ENCODE measurements around the gene FADS2.

FADS2 gene

DNA sequence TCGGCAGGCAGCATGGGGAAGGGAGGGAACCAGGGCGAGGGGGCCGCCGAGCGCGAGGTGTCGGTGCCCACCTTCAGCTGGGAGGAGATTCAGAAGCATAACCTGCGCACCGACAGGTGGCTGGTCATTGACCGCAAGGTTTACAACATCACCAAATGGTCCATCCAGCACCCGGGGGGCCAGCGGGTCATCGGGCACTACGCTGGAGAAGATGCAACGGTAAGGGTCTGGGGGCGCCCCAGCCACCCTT is 204 bp downstream of the FADS2 start:
- no peak for DNase-seq

DNA sequence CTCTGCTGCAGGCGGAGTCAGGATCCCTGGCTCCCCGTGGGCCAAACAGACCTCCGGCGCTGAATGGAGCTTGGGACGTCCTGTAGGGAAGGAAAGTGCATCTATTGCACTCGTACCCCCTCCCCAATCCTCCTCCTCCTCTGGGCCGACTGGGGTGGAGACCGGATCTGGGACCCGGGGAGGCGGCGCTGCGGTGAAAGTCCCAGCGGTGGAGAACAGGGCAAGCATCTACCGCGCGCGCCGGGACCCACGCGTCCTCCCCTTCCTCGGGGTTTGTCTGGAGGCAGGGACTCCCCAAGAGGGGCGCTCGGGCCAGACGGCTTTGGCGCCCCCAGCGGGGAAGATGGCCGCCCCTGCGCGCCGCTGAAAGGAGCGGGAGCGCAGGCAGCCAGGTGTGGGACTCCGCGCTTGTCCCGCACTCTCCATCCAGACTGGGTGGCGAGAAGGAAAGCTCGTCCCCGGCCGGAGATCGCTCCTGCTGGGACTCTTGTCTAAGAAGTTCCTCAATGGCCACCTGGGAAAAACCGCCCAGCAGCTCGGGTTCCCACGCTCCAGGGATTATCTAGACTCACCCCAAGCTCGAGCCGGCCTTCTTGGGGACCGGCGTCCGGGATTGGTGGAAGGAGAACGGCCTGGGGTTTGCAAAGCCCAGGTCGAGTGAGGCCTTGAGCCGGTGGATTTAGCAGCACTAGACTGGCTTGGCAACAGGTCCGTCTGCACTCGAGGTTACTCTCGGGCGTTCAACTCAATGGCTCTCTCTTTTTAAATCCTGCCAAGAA is 718 bp downstream of the FADS2 start:
- DNase-seq, result no peak

DNA sequence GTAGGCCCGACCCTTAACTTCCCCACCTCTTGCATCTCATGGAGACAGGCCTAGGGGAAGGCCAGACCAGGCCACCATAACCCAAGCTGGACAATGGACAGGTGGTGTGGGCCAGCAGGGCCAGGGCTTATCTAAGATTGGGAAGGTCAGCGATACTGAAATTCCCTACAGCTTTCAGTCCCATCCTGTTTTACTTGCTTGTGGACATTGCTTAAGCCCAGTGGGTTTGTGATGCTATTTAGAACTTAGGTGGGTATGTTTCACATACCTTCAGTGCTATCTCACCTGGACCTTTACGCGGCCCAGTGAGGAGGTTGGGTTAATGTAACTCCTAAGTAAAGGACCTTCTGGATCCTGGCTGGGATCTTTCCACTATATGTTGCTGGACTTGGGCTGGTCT is 1.7 kb downstream of the FADS2 start:
- no peak for DNase-seq

DNA sequence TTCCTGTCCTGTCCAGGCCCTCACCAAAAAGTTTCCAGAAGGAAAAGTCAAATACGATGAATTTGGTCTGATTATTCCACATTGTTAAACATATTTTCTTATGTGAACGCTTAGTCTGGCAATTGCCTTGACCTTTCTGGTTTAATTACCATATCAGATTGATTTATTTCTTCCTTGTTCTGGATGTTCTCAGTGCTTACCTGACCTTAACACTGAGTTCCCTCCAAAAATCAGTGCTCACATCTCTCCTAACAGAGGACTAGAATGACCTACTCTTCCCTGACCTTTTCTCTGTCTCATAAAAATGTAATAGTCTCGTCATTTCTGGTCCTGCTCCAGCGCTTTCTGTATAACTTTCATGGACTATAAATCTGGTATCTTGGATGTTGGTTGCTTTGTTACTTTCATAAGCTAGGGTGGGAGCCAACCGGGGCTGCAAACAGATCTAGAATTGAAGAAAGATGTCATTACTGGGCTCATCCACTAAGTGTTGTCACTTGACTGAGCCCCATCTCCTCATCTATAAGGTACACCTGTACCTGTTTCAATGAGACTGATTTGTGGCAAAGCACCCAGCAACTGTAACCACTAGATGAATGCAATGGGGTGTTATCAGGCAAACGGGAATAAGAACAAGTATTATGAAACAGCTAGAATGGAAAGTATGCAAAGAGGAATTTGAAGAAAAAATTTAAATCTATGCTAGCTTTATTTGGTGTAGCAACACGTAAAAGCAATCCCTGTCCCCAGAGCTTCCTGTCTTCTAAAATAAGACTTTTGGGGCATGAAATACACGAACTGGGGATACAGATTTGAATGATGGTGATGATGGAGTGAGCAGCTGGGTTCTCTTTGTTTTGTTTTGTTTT is 2.4 kb downstream of the FADS2 start:
- no peak for DNase-seq

DNA sequence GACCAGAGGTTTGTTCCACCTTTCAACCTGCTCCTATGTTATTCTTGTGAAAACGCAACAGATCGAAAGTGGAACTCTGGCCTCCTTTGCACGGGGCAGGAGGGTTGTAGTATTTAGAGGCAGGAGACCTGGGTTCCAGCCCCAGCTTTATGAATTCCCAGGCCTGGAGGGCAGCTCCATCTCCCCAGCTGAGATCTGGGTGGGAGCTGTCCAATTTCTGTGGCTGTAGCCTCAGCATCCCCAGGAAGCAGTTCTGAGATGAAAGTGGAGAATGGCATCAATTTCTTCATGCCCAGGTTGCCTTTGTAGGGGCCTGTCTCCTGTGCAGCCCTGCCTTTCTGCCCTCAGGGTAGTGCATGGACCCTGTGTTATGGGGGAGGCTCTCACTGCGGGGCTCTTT is 4.1 kb downstream of the FADS2 start:
- DNase-seq, result no peak

GRCh38 chr11:61832754-61833153 is 4.7 kb downstream of the FADS2 start:
- no peak for DNase-seq

- DNase-seq, result no peak
Observed at GRCh38 chr11:61833471-61833870, 5.4 kb downstream of the FADS2 start.

GRCh38 chr11:61833926-61834277 is 5.8 kb downstream of the FADS2 start:
- DNase-seq, result no peak

GRCh38 chr11:61834278-61835048 is 6.4 kb downstream of the FADS2 start:
- no peak for DNase-seq

- no peak for DNase-seq
Observed at GRCh38 chr11:61836193-61836592, 8.1 kb downstream of the FADS2 start.

DNA sequence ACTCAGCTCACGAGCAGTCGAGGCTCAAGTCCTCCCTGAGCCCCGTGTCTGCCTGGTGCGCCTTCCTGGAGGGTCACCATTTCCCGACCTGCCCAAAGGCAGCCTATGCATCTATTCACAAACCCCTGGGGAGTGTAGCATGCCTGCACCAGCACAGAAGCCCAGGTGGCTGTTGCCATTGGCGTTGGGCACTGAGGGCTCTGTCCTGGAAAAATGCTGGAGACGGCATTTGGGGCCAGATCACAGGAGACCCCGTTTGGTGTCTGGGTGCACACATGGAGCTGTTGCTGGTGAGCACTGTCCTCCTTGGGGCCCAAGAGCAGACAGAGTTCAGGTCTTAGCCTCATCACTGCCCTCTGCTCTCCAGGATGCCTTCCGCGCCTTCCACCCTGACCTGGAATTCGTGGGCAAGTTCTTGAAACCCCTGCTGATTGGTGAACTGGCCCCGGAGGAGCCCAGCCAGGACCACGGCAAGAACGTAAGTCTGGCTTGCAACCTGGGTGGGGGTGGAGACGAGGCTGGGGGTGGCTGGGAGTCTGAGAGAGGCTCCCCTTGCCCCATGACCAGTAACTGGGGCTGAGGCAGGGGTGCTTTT is 9.4 kb downstream of the FADS2 start:
- no peak for DNase-seq

DNA sequence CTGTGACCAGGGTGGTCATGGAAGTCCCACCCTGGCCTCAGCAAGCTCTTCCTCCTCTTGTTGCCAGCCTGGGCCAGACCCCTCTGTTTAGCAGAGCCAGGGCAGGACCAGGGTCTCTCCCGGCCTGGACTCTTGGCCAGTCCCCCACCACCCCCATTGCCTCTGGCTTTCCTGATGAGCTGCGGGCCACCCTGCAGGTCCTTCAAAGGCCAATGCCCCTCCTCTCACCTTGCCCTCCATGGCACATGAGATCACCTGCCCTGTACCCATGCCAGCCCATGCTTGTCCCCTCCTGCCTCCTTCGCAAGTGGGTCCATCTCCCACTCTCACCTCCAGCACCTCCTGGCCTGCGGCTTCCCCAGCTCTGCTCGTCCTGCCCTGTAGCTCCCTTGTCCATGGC is 10.4 kb downstream of the FADS2 start:
- no peak for DNase-seq

GRCh38 chr11:61838921-61839320 is 10.8 kb downstream of the FADS2 start:
- no peak for DNase-seq

GRCh38 chr11:61839742-61840141 is 11.6 kb downstream of the FADS2 start:
- no peak for DNase-seq

DNA sequence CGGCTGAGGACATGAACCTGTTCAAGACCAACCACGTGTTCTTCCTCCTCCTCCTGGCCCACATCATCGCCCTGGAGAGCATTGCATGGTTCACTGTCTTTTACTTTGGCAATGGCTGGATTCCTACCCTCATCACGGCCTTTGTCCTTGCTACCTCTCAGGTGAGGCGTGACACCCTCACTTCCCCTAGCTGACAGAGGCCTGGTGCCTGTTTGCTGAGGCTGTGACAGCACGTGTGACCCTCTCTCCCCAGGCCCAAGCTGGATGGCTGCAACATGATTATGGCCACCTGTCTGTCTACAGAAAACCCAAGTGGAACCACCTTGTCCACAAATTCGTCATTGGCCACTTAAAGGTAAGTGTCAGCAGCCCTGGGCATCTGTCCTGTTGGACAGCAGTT is 12.3 kb downstream of the FADS2 start:
- DNase-seq, result no peak

- DNase-seq, result no peak
Observed at GRCh38 chr11:61841636-61842527, 13.8 kb downstream of the FADS2 start.

DNA sequence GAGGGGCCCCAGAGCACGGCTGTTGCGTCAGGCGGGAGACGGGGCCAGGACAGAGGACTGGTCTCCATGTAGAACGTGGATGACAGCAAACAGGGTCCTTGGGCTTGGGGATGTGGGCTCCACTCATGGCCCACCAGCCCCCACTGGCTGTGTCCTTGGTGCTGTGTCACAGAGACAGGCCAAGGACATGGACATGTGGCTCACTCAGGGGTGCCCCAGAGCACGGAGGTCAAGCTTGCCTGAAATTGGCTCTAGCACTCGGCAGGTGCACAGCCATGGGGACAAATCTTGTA is 14.4 kb downstream of the FADS2 start:
- no peak for DNase-seq

- no peak for DNase-seq
Observed at GRCh38 chr11:61844909-61845565, 16.9 kb downstream of the FADS2 start.

GRCh38 chr11:61846362-61847020 is 18.4 kb downstream of the FADS2 start:
- DNase-seq, result no peak

- no peak for DNase-seq
Observed at GRCh38 chr11:61847914-61848581, 19.9 kb downstream of the FADS2 start.

- no peak for DNase-seq
Observed at GRCh38 chr11:61848631-61849030, 20.5 kb downstream of the FADS2 start.

Data from T1000 (cell line).